ENCODE results near the gene ZCCHC24.

DNA sequence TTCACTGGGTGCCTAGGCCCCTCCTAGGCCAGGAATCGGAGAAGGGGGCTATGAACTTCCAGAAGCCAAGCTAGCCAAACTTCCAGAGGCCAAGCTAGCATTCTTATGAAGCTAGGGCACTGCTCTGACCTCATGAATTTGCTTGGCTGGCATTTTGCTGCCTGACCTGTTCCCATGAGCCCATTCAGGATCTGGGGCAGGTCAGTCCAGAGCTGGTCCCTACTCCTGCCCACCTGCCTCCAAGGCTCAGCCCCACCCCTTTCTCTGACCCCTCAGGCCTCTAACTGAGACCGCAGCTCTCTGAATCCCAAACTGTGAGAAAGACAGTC lies 99.4 kb downstream of the ZCCHC24 start:
- TF ChIP-seq, protein P1, sequence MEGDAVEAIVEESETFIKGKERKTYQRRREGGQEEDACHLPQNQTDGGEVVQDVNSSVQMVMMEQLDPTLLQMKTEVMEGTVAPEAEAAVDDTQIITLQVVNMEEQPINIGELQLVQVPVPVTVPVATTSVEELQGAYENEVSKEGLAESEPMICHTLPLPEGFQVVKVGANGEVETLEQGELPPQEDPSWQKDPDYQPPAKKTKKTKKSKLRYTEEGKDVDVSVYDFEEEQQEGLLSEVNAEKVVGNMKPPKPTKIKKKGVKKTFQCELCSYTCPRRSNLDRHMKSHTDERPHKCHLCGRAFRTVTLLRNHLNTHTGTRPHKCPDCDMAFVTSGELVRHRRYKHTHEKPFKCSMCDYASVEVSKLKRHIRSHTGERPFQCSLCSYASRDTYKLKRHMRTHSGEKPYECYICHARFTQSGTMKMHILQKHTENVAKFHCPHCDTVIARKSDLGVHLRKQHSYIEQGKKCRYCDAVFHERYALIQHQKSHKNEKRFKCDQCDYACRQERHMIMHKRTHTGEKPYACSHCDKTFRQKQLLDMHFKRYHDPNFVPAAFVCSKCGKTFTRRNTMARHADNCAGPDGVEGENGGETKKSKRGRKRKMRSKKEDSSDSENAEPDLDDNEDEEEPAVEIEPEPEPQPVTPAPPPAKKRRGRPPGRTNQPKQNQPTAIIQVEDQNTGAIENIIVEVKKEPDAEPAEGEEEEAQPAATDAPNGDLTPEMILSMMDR (IDR thresholded peaks at IDR 0.05; ENCODE audit: low read depth, low read length, missing input control): no peak
- TF ChIP-seq EGR1 (IDR thresholded peaks at IDR 0.05; ENCODE audit: low read depth in 2 of 2): no peak
- no peak for TF ChIP-seq FOXA1 (IDR thresholded peaks at IDR 0.05)
- TF ChIP-seq, protein P2, sequence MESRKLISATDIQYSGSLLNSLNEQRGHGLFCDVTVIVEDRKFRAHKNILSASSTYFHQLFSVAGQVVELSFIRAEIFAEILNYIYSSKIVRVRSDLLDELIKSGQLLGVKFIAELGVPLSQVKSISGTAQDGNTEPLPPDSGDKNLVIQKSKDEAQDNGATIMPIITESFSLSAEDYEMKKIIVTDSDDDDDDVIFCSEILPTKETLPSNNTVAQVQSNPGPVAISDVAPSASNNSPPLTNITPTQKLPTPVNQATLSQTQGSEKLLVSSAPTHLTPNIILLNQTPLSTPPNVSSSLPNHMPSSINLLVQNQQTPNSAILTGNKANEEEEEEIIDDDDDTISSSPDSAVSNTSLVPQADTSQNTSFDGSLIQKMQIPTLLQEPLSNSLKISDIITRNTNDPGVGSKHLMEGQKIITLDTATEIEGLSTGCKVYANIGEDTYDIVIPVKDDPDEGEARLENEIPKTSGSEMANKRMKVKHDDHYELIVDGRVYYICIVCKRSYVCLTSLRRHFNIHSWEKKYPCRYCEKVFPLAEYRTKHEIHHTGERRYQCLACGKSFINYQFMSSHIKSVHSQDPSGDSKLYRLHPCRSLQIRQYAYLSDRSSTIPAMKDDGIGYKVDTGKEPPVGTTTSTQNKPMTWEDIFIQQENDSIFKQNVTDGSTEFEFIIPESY (IDR thresholded peaks at IDR 0.05): no peak
- TF ChIP-seq YY1 (IDR thresholded peaks at IDR 0.05): no peak
- TF ChIP-seq, protein P3, sequence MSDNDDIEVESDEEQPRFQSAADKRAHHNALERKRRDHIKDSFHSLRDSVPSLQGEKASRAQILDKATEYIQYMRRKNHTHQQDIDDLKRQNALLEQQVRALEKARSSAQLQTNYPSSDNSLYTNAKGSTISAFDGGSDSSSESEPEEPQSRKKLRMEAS (IDR thresholded peaks at IDR 0.05): no peak
- no peak for TF ChIP-seq RXRA (IDR thresholded peaks at IDR 0.05)
- no peak for TF ChIP-seq RAD21 (IDR thresholded peaks at IDR 0.05)
- no peak for TF ChIP-seq TAF1 (conservative IDR thresholded peaks at IDR 0.05)
- no peak for TF ChIP-seq REST (IDR thresholded peaks at IDR 0.05)
- no peak for TF ChIP-seq FOXA2 (IDR thresholded peaks at IDR 0.05)

Measured in liver (tissue), 3 donors.